Measurements from ENCODE around the gene ZNF385B. TPM values are rescaled to one million over a fixed set of nuclear protein-coding genes. Genes with fewer than 3 reads are reported as not detected.

The ZNF385B gene
- total RNA-seq, 1 experiment from 2014 or later: 0.77 TPM

DNA sequence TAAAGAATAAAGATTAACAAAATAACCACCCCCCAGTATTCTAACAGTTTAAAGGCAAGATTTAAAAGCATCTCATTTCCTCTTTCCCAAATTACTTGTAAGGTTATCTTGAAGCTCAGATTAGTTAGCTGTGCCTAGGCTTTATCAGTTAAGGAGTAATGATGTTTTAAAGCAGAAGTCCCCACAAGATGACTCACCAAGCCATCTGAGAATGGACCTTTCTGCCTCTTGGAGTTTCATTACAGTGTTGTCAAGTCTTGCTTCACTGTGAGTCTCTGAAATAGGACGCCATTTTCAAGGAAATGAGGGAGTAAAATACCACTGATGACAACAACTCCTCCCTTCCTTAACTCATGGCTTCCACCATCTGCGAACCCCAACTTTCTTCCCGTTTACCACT lies 35.9 kb downstream of the ZNF385B start:
- Histone ChIP-seq H3K4me1 (no peaks in the 10 kb centered on the region), H3K27me3 (replicated peaks; ENCODE audit: control insufficient read depth, insufficient read depth, low read length) (no peaks in the 10 kb centered on the region; the same call in none of the 2 replicates), H3K36me3 (ENCODE audit: control insufficient read depth, insufficient read depth, low read length) (no peaks in the 10 kb centered on the region), H3K9me3 (no peaks in the 10 kb centered on the region), H3K4me3 (ENCODE audit: low read depth, low read length) (no peak overlapping the region)
- TF ChIP-seq CTCF (IDR thresholded peaks at IDR 0.05; ENCODE audit: insufficient read depth in 1 of 2, low read depth in 1 of 2, low read length in 1 of 2, severe bottlenecking in 1 of 2, unreplicated experiment in 1 of 2): no peak
- ChIA-PET POLR2A (no interaction called here), CTCF (no interaction called here)
- intact Hi-C loops (cut with micrococcal nuclease; ENCODE audit: unreplicated experiment): no loop called here
- H3K36me3 Mint-ChIP-seq (ENCODE audit: insufficient read depth, unreplicated experiment): no peaks in the 10 kb centered on the region
- no peak overlapping the region for H3K4me3 Mint-ChIP-seq (ENCODE audit: unreplicated experiment)
- BruUV-seq (replicated peaks): no TSS peak
- no peaks in the 10 kb centered on the region for H3K9me3 Mint-ChIP-seq (ENCODE audit: unreplicated experiment)
- no peaks in the 10 kb centered on the region for H3K4me1 Mint-ChIP-seq (ENCODE audit: low read depth, unreplicated experiment)
- peaks cover 7% of the 10 kb centered on the region for H3K27me3 Mint-ChIP-seq (ENCODE audit: insufficient read depth, unreplicated experiment)
- DNase-seq: no peak
- no peak overlapping the region for H3K27ac Mint-ChIP-seq (ENCODE audit: unreplicated experiment)

DNA sequence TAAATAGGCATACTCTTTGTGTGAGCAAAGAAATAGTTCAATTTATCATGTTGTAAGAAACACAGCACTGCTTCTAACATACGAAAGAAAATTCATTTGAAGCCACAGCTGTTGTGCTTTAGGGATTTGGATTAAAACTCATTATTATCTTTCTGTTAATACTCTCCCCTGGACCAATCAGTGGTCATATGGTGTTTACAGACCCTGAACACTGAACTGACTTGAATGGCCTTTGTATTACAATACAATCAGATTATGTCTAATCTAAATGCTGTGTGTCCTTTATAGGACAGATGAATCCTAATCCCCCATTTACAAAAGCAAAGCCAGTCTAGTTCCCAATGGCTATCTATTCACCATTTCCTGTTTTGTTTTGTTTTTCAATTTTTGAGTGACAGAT lies 36.5 kb downstream of the ZNF385B start:
- no peaks in the 10 kb centered on the region for H3K9me3 Mint-ChIP-seq (ENCODE audit: unreplicated experiment)
- POLR2A ChIA-PET: no interaction called here
- CTCF ChIA-PET: no interaction called here
- H3K4me3 Mint-ChIP-seq (ENCODE audit: unreplicated experiment): no peak overlapping the region
- H3K4me1 Mint-ChIP-seq (ENCODE audit: low read depth, unreplicated experiment): no peaks in the 10 kb centered on the region
- Histone ChIP-seq H3K4me1 (no peaks in the 10 kb centered on the region), H3K9me3 (no peaks in the 10 kb centered on the region), H3K4me3 (ENCODE audit: low read depth, low read length) (no peak overlapping the region), H3K27me3 (replicated peaks; ENCODE audit: control insufficient read depth, insufficient read depth, low read length) (no peaks in the 10 kb centered on the region; the same call in none of the 2 replicates), H3K36me3 (ENCODE audit: control insufficient read depth, insufficient read depth, low read length) (no peaks in the 10 kb centered on the region)
- no peak overlapping the region for H3K27ac Mint-ChIP-seq (ENCODE audit: unreplicated experiment)
- H3K27me3 Mint-ChIP-seq (ENCODE audit: insufficient read depth, unreplicated experiment): peaks cover 10% of the 10 kb centered on the region
- BruUV-seq (replicated peaks): no TSS peak
- no peak for DNase-seq
- TF ChIP-seq CTCF (IDR thresholded peaks at IDR 0.05; ENCODE audit: insufficient read depth in 1 of 2, low read depth in 1 of 2, low read length in 1 of 2, severe bottlenecking in 1 of 2, unreplicated experiment in 1 of 2): no peak
- no peaks in the 10 kb centered on the region for H3K36me3 Mint-ChIP-seq (ENCODE audit: insufficient read depth, unreplicated experiment)
- intact Hi-C loops (cut with micrococcal nuclease; ENCODE audit: unreplicated experiment): no loop called here

DNA sequence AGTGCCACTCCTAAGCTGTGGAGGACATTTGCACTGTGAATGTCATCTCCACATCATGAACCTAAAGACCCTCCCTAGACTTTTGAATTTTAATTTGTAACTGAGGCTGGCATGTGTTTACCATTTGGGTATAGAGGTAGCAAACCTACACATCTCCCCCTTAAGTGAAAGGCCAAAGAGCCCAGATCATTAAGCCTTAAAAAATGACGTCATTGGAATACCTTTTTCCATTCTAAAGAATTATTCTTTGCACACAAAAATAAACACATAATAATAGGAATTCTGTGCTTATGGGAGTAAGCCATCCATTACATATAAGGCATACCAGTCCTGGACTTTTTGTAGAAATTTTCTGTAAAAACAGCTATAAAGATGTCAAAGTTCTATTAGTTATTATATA lies 38.9 kb downstream of the ZNF385B start:
- BruUV-seq (replicated peaks): no TSS peak
- Mint-ChIP-seq H3K27me3 (ENCODE audit: insufficient read depth, unreplicated experiment) (peaks cover 3% of the 10 kb centered on the region), H3K9me3 (ENCODE audit: unreplicated experiment) (no peaks in the 10 kb centered on the region), H3K36me3 (ENCODE audit: insufficient read depth, unreplicated experiment) (no peaks in the 10 kb centered on the region), H3K27ac (ENCODE audit: unreplicated experiment) (no peak overlapping the region), H3K4me1 (ENCODE audit: low read depth, unreplicated experiment) (no peaks in the 10 kb centered on the region), H3K4me3 (ENCODE audit: unreplicated experiment) (no peak overlapping the region)
- ChIA-PET CTCF (no interaction called here), POLR2A (no interaction called here)
- Histone ChIP-seq H3K27me3 (replicated peaks; ENCODE audit: control insufficient read depth, insufficient read depth, low read length) (no peaks in the 10 kb centered on the region; the same call in none of the 2 replicates), H3K4me1 (no peaks in the 10 kb centered on the region), H3K9me3 (no peaks in the 10 kb centered on the region), H3K36me3 (ENCODE audit: control insufficient read depth, insufficient read depth, low read length) (no peaks in the 10 kb centered on the region), H3K4me3 (ENCODE audit: low read depth, low read length) (no peak overlapping the region)
- no peak for TF ChIP-seq CTCF (IDR thresholded peaks at IDR 0.05; ENCODE audit: insufficient read depth in 1 of 2, low read depth in 1 of 2, low read length in 1 of 2, severe bottlenecking in 1 of 2, unreplicated experiment in 1 of 2)
- intact Hi-C loops (cut with micrococcal nuclease; ENCODE audit: unreplicated experiment): no loop called here
- no peak for DNase-seq

Data from Caco-2 (cell line).